ENCODE results near the gene RBBP6.

Gene RBBP6

DNA sequence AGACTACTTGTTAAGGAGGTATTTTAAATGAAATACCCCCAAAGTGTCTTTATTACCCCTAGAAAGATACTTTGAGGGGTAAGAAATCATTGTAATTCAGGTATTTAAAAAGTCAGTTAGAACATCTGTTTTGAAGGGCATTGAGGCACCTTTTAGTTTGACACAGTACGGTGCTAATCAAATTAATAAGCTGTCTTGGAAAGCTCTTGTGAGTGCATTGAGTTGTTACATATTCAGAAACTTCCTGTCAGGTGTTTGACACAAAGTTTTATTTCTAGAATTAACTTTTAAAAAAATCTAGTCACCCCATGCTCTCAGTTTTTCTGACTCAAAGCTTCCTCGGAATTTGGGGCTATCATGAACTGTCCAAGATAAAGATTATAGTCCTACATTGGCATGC lies 4.6 kb downstream of the RBBP6 start:
- TF ChIP-seq, protein P1, sequence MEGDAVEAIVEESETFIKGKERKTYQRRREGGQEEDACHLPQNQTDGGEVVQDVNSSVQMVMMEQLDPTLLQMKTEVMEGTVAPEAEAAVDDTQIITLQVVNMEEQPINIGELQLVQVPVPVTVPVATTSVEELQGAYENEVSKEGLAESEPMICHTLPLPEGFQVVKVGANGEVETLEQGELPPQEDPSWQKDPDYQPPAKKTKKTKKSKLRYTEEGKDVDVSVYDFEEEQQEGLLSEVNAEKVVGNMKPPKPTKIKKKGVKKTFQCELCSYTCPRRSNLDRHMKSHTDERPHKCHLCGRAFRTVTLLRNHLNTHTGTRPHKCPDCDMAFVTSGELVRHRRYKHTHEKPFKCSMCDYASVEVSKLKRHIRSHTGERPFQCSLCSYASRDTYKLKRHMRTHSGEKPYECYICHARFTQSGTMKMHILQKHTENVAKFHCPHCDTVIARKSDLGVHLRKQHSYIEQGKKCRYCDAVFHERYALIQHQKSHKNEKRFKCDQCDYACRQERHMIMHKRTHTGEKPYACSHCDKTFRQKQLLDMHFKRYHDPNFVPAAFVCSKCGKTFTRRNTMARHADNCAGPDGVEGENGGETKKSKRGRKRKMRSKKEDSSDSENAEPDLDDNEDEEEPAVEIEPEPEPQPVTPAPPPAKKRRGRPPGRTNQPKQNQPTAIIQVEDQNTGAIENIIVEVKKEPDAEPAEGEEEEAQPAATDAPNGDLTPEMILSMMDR (IDR thresholded peaks at IDR 0.05; ENCODE audit: borderline replicate concordance, insufficient read depth, low read depth, low read length), result no peak
- no peak overlapping the region for H3K4me3 ChIP-seq (ENCODE audit: low read depth, low read length)

DNA sequence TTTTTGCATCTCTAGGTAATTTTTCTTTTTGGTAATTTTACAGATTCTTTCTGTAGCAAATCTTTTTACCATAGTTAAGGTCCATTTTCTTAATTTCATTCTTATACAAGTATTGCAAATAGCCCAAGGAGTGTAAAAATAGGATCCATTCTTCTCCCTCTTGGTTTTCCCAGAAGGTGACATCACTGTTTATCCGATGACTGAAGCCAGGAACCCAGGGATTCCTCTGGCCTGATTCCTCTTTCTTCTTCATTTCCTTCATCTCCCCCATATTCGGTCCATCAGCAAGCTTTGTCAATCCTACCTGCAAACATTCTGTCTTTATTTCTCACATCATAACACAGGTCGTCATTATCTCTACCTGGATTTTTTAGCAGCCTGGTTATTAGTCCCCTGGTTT lies 5.3 kb downstream of the RBBP6 start:
- TF ChIP-seq, protein P1 (IDR thresholded peaks at IDR 0.05; ENCODE audit: borderline replicate concordance, insufficient read depth, low read depth, low read length), result no peak
- H3K4me3 ChIP-seq (ENCODE audit: low read depth, low read length), result no peak overlapping the region

DNA sequence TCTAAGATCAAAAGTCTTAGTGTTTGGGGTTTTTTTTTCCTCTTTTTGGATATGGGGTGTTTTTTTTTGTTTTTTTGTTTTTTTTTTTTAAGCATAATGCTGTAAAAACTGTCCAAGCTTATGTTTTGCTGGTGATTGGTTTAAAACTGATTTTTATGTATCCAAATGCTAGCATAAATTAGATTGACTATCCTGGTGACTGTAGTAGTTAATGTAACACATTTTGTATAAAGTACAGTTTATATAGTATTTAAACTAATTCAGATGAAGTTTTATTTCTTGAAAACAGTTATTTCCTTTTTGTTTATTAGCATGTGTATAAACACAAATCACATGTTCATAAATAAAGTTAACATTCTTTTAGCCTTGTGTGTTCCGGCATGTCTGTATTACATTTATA lies 10.9 kb downstream of the RBBP6 start:
- TF ChIP-seq, protein P1 (IDR thresholded peaks at IDR 0.05; ENCODE audit: borderline replicate concordance, insufficient read depth, low read depth, low read length), result no peak

DNA sequence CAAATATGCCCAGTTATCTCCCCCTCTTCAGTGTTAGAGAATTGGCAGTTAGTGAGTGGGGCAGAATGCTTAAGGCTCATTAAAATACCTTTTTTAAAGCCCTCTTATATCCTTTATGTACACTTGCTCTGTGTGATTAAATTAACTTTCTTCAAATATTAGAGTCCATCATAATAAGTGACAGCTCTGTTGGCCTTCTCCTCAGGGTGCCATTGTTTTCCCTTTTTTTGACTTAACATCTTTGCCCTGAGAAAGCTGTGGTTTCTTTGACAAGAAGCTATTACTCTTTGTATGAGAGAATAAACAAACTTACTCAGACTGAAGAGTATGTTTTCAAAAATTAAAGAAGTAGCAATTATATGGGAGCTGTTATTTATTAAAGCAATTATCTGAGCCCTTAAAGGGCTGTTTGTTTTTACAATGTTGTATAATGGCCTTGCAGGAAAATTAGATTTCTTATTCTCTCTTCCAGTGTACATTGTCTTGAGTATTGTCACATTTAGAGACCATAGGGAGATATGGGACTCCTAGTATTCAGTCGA lies 13.4 kb downstream of the RBBP6 start:
- H3K4me3 ChIP-seq (ENCODE audit: low read depth, low read length), result no peak overlapping the region
- TF ChIP-seq, protein P1 (IDR thresholded peaks at IDR 0.05; ENCODE audit: borderline replicate concordance, insufficient read depth, low read depth, low read length), result no peak

More for the DNA sequence above, 10.9 kb downstream of the RBBP6 start:
- no peak overlapping the region for H3K4me3 ChIP-seq (ENCODE audit: low read depth, low read length)

DNA sequence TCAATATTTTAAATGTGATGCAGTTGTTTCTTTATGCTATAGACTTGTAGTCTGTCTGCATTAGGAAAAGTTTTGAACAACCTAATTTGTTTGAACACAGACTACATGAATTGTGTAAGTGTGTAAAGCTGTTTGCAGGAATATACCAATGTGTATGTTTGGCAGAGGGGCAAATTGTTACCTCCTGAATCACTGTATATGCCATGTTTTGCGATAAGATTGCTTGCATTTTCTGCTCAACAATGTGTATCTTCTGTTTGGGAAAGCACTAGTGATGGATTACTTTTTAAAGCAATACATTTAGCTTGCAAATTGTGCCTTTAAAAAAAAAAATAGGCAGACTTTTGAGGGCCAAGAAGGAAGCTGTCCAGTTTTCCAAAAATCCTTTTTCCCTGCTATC lies 14.6 kb downstream of the RBBP6 start:
- H3K4me3 ChIP-seq (ENCODE audit: low read depth, low read length), result no peak overlapping the region
- TF ChIP-seq, protein P1 (IDR thresholded peaks at IDR 0.05; ENCODE audit: borderline replicate concordance, insufficient read depth, low read depth, low read length), result no peak

DNA sequence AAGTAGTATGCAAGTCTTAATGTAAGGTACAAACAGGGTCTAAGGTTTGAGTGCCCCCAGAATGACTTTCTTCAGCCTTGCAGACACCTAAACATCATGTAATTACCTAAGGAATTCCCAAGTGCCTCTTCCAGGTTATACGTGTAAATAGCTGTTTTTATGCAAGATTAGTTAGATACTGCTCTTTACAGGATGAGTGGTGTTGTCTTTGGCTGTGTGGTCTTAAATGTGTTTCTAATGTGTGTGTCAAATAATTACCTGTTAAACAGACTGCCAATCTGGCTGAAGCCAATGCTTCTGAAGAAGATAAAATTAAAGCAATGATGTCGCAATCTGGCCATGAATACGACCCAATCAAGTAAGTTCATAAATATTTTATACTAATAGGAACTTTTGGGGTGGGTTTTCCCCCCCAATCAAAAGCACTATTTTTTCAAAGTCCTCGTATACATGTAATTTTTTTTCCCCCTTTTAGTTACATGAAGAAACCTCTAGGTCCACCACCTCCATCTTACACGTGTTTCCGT lies 16.0 kb downstream of the RBBP6 start:
- no peak overlapping the region for H3K4me3 ChIP-seq (ENCODE audit: low read depth, low read length)
- TF ChIP-seq, protein P1 (IDR thresholded peaks at IDR 0.05; ENCODE audit: borderline replicate concordance, insufficient read depth, low read depth, low read length), result no peak

DNA sequence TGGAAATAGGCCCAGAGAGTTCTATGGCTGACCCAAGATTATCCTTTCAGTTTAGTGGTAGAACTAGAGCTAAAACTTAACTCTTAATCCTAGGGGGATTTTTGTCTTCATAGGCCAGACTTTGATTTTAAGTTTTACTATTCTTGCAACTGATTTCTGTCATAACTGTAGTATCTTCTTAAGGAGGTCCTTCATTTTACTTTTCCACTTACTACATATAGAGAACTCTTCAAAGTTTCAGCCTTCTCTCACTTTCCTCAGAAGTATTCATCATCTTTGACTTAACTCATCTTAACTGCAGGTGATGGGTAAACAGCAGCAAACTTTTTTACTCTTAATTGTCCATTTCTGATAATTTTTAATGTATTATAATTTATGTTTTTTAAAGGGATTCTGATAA lies 23.4 kb downstream of the RBBP6 start:
- no peak overlapping the region for H3K4me3 ChIP-seq (ENCODE audit: low read depth, low read length)
- TF ChIP-seq, protein P1 (IDR thresholded peaks at IDR 0.05; ENCODE audit: borderline replicate concordance, insufficient read depth, low read depth, low read length), result no peak

Measured in GM12875 (cell line).